Neutrophil (primary cell): ENCODE measurements around the gene CARF.
"Not testable (repeated sequence)": the region's sequence is repeated elsewhere in the genome, so short reads cannot be mapped to it uniquely, and the experiment has no call there.

ENCODE experiments used
- H3K27ac ChIP-seq: fragments of 200-600 bp; sonication (generic); 2 replicates; pipeline ENCODE4 v1.5.1; 2016; ENCODE audit warnings: mild to moderate bottlenecking, moderate library complexity
- H3K27me3 ChIP-seq: fragments of 200-600 bp; sonication (generic); 2 replicates; pipeline ENCODE4 v1.6.0; 2016; ENCODE audit warnings: mild to moderate bottlenecking
- H3K36me3 ChIP-seq: fragments of 200-600 bp; sonication (generic); 2 replicates; pipeline ENCODE4 v1.5.1; 2017
- H3K4me1 ChIP-seq, 2 experiments: fragments of 200-600 bp in 1 of 2; sonication (generic) in 1 of 2; 1 replicate in 1 of 2; 2 replicates in 1 of 2; pipeline versions ENCODE4 v1.5.1 to v1.6.1; 2013 to 2016; ENCODE audit warnings: low read depth in 1 of 2, low read length in 1 of 2, mild to moderate bottlenecking in 1 of 2, moderate library complexity in 1 of 2; ENCODE audit not compliant: control insufficient read depth in 1 of 2, insufficient read depth in 1 of 2
- H3K4me3 ChIP-seq, 2 experiments: fragments of 200-600 bp in 1 of 2; sonication (generic) in 1 of 2; 1 replicate in 1 of 2; 2 replicates in 1 of 2; pipeline ENCODE4 v1.5.1; 2013 to 2016; ENCODE audit warnings: low read depth in 1 of 2, low read length in 1 of 2, mild to moderate bottlenecking in 1 of 2, moderate library complexity in 1 of 2
- H3K9me3 ChIP-seq: fragments of 200-600 bp; sonication (generic); 2 replicates; pipeline ENCODE4 v1.5.1; 2016
- TF ChIP-seq, protein P1 (sequence below): fragments of 200-600 bp; sonication (generic); IDR thresholded peaks from 2 replicates; pipeline ENCODE4 v1.5.1; 2016; ENCODE audit warnings: antibody characterized with exemption

The CARF gene

DNA sequence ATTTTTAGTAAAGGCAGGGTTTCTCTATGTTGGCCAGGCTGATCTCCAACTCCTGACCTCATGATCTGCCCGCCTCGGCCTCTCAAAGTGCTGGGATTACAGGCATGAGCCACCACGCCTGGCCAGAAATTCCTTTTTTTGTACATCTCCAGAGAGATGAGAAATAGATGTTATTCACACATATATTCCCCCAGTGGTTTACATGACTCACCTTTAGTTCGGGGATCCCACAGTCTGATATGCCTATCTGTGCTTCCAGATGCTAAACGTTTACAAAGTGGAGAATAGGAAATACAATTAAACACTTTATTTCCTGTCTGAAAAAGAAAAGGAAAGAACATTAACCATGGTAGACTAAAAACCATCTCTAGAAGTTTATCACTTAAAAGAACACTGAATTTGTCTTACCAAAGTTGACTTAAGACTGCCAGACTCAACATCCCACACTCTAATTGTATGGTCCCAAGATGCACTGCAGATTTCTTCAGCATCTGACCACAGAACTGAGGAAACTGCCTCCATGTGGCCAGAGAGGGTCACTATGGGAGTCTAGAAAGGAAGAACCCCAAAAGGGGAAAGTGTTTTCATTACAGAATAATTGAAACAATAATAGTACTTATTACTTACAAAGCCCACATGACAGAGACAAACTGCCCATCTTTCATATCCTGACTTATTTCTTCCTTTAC is 27.9 kb upstream of the CARF start:
- Histone ChIP-seq H3K4me3 (no peak overlapping the region), H3K36me3 (no peaks in the 10 kb centered on the region), H3K4me1 (no peaks in the 10 kb centered on the region), H3K27me3 (no peaks in the 10 kb centered on the region), H3K27ac (no peak overlapping the region), H3K9me3 (no peaks in the 10 kb centered on the region)
- TF ChIP-seq, protein P1, sequence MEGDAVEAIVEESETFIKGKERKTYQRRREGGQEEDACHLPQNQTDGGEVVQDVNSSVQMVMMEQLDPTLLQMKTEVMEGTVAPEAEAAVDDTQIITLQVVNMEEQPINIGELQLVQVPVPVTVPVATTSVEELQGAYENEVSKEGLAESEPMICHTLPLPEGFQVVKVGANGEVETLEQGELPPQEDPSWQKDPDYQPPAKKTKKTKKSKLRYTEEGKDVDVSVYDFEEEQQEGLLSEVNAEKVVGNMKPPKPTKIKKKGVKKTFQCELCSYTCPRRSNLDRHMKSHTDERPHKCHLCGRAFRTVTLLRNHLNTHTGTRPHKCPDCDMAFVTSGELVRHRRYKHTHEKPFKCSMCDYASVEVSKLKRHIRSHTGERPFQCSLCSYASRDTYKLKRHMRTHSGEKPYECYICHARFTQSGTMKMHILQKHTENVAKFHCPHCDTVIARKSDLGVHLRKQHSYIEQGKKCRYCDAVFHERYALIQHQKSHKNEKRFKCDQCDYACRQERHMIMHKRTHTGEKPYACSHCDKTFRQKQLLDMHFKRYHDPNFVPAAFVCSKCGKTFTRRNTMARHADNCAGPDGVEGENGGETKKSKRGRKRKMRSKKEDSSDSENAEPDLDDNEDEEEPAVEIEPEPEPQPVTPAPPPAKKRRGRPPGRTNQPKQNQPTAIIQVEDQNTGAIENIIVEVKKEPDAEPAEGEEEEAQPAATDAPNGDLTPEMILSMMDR = no peak

DNA sequence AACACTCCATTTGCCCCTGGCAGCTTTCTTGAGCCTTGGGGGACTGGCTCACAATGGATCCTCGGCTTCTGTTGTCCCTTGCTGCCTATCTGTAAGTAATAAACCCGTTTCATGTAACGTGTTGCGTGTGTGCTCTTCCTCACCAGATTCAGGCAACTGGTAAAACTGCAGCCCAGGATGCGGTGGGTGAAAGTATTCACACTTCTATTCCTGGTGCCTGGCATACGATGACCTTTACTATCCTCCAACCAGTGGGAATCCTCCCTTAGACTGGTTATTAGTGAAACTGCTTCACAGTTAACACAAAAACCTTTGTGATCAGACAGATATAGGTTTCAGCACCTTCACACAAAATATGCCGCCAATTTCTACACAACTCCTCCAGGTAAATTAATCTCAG is 26.9 kb upstream of the CARF start:
- no peaks in the 10 kb centered on the region for H3K36me3 ChIP-seq
- TF ChIP-seq, protein P1 = no peak
- no peaks in the 10 kb centered on the region for H3K4me1 ChIP-seq
- H3K9me3 ChIP-seq = no peaks in the 10 kb centered on the region
- H3K27ac ChIP-seq = no peak overlapping the region
- H3K27me3 ChIP-seq = no peaks in the 10 kb centered on the region
- H3K4me3 ChIP-seq = no peak overlapping the region

DNA sequence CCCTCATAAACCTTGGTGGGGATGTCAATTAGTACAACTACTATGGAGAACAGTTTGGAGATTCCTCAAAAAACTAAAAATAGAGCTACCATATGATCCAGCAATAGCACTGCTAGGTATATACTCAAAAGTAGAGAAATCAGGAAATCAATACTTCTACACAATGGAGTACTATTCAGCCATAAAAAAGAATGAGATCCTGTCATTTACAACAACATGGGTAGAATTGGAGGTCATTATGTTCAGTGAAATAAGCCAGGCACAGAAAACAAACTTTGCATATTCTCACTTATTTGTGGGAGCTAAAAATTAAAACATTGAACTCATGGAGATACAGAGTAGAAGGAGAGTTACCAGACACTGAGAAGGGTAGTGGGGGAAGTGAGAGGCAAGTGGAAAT is 6.6 kb upstream of the CARF start:
- H3K27ac ChIP-seq, H3K9me3 ChIP-seq, H3K4me3 ChIP-seq, H3K4me1 ChIP-seq, H3K36me3 ChIP-seq, H3K27me3 ChIP-seq: not testable (repeated sequence)

DNA sequence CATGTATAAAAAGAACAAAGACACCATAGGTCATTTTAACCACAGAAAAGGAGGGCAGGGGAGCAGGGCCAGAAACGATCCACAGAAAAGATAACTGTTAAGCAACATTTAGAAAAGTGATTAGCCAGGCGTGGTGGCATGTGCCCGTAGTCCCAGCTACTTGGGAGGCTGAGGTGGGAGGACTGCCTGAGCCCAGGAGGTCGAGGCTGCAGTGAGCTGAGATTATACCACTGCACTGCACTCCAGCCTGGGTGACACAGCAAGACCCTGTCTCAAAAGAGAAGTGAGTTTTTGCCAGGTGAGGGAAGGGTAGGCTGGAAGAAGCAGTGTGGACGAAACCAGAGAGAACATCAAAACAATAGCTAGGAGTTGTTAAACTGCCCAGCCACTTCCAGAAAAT is 3.9 kb upstream of the CARF start:
- peaks cover 12 to 13% of the 10 kb centered on the region in 2 experiments for H3K4me1 ChIP-seq
- TF ChIP-seq, protein P1 = no peak
- H3K27ac ChIP-seq = no peak overlapping the region
- no peaks in the 10 kb centered on the region for H3K27me3 ChIP-seq
- H3K4me3 ChIP-seq = no peak overlapping the region
- H3K36me3 ChIP-seq = no peaks in the 10 kb centered on the region
- H3K9me3 ChIP-seq = no peaks in the 10 kb centered on the region

DNA sequence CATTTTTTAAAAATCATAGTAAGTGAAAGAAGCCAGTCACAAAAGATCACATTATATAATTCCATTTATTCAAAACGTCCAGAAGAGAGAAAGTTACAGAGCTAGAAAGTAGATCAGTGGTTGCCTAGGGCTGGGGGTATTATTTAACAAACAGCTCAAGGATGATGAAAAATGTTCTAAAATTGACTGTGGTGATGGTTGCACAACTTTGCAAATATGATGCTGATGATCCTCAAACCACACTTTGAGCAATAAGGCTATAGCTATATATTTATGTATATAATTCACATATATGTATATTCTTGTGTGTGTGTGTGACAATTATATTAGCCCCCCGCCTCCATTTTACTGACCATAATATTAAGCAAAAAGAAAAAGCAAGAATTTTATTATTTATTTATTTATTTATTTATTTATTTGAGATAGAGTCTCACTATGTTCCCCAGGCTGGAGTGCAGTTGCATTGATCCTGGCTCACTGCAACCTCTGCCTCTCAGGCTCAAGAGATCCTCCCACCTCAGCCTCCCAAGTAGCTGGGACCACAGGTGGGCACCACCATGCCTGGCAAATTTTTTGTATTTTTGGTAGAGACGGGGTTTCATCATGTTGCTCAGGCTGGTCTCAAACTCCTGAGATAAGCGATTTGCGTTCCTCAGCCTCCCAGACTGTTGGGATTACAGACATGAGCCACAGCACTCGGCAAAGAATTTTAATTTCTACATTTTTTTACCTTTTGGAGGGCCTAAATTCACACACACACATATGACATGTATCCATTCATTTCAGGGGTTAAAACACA is 2.5 kb upstream of the CARF start:
- Histone ChIP-seq H3K4me1 (peaks cover 12 to 13% of the 10 kb centered on the region in 2 experiments), H3K9me3 (no peaks in the 10 kb centered on the region), H3K27me3 (no peaks in the 10 kb centered on the region), H3K27ac (no peak overlapping the region), H3K4me3 (no peak overlapping the region), H3K36me3 (no peaks in the 10 kb centered on the region)
- TF ChIP-seq, protein P1 = no peak

DNA sequence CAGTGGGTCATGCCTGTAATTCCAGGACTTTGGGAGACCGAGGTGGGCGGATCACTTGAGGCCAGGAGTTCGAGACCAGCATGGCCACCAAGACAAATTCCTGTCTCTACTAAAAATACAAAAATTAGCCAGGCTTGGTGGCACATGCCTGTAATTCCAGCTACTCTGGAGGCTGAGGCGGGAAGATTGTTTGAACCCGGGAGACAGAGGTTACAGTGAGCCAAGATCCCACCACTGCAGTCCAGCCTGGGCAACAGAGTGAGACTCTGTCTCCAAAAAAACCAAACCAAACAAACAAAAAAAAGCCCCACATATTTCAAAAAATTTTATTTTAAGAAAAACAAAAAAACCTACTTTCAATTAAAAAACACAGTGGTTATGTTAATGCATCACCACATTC is 1.8 kb upstream of the CARF start:
- H3K36me3 ChIP-seq, H3K9me3 ChIP-seq, H3K27me3 ChIP-seq, H3K4me3 ChIP-seq, H3K27ac ChIP-seq: not testable (repeated sequence)
- H3K4me1 ChIP-seq = peaks cover 12 to 13% of the 10 kb centered on the region in 2 experiments
